Measurements from ENCODE around the gene ANKH.

DNA sequence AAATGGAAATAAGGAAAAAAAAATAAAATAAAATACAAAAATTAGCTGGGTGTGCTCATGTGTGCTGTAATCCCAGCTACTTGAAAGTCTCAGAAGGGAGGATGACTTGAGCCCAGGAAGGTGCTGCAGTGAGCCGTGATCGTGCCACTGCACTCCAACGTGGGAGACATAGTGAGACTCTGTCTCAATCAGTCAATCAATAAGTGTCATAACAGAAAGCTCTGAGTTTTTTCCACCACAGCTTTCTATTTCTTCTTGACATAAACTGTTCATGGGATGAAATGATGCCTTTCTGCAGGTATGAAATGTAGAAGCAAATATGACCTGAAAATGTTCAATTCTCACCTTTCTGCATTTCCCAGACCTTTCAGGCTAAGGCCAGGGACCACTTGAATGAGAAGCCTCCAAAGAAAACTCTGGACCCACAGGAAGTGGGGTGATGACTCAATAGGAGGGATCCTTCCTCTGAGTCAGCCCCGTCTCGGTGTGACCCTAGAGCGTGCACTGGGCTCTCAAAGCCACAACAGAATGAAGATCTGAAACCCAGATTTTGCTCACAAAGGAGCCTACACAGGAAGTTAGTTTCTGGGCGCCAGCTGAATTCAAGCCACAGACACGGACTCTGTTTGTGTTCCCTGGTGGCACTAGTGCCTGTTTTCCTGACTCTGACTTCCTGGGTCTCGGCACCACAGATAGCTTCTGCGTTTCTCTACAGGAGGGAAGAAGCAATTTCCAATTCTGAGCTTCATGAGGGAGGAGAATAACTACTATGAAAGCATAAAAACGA lies 62.0 kb downstream of the ANKH start:
- no peak for TF ChIP-seq GATA2 (IDR thresholded peaks at IDR 0.05; ENCODE audit: low read depth, low read length)
- no peak for TF ChIP-seq GATA3 (IDR thresholded peaks at IDR 0.05; ENCODE audit: low read depth, low read length)
